ENCODE results near the gene HECW1. TPM values are rescaled to one million over a fixed set of nuclear protein-coding genes. Genes with fewer than 3 reads are reported as not detected.

HECW1 gene
- total and polyA plus RNA-seq, 2 of the 8 experiments (the other 6 are each of a cell fraction or from before 2014, with no cell fraction given) = 2.9 to 12.7 TPM

DNA sequence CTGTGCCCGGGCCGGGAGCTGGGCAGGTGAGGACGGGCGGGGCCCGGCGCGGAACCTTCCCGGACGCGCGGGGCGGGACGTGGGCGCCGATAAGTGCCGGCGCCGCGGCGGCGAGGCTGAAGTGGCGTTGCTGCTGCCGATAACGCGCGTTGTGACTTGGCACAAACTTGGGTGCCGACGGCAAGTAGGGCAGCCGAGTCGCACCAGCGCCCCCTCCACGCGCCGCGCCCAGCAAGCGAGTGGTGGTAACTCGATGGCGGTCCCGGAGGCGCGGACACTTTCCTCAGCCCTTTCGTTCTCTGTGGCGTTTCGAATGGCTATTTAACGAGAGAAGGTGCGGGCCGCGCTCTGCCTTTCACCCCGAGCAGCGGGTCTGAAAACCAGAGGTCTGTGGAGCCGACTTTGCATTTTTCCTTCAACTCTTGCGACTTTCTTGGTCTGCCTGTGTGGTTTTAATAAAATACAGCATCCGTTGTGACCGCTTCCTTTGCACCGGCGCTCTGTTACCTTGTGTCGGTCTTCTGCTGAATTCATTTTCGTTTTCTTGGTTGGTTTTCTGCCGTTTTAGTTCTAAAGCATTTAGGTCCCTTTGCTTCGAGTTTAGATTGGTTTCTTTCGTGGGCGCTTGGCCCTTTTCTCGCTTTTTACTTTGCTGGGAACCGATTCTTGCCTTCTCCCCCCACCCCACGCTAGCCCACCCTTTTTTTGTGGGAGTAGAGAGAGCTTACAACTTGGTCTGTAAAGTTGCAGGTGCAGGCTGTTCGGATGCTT lies 471.2 kb downstream of the HECW1 start:
- H3K79me2 ChIP-seq (ENCODE audit: control insufficient read depth in 1 of 2, insufficient read depth in 2 of 2, low read length in 2 of 2) = peaks cover 0 to 38% of the 10 kb centered on the region in 2 experiments; a peak in 2 of 4 replicates
- H3K9ac ChIP-seq (replicated peaks in 1 of 4; ENCODE audit: extremely low read depth in 1 of 4, low read depth in 3 of 4, low read length in 3 of 4) = peak overlapping the region; percentile 61 to 77 (median 68)
- H4K5ac ChIP-seq (ENCODE audit: insufficient read length, low read depth, low read length) = no peak overlapping the region
- H3K4me1 ChIP-seq (replicated peaks in 1 of 4; ENCODE audit: control insufficient read depth in 3 of 4, insufficient read depth in 4 of 4, low read length in 3 of 4) = peaks cover 0 to 12% (median 7%) of the 10 kb centered on the region in 4 experiments; a peak in 6 of 7 replicates
- H2BK15ac ChIP-seq (ENCODE audit: low read length) = no peak overlapping the region
- peak; percentile 8; the same call in 1 of the 2 replicates for TF ChIP-seq PHF8 (conservative IDR thresholded peaks at IDR 0.05; ENCODE audit: low read depth, low read length)
- TF ChIP-seq, protein P1, sequence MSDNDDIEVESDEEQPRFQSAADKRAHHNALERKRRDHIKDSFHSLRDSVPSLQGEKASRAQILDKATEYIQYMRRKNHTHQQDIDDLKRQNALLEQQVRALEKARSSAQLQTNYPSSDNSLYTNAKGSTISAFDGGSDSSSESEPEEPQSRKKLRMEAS (IDR thresholded peaks at IDR 0.05) = peak; percentile 55
- no peak; a peak in 1 of 3 replicates for TF ChIP-seq POLR2A (IDR thresholded peaks at IDR 0.05; ENCODE audit: control extremely low read depth in 1 of 2, low read depth in 2 of 2, low read length in 2 of 2)
- TF ChIP-seq EZH2 (IDR thresholded peaks at IDR 0.05; ENCODE audit: low read depth, low read length, severe bottlenecking) = peak; percentile 38
- TF ChIP-seq, protein P2, sequence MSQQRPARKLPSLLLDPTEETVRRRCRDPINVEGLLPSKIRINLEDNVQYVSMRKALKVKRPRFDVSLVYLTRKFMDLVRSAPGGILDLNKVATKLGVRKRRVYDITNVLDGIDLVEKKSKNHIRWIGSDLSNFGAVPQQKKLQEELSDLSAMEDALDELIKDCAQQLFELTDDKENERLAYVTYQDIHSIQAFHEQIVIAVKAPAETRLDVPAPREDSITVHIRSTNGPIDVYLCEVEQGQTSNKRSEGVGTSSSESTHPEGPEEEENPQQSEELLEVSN (IDR thresholded peaks at IDR 0.05) = no peak
- TF ChIP-seq BACH1 (IDR thresholded peaks at IDR 0.05; ENCODE audit: low read length) = peak; percentile 42
- peak in 1 of 2 experiments; percentile 57; a peak in 1 of 4 replicates for TF ChIP-seq HDAC2 (IDR thresholded peaks at IDR 0.05; ENCODE audit: borderline replicate concordance in 1 of 2, low read depth in 2 of 2, low read length in 2 of 2)
- TF ChIP-seq ASH2L (IDR thresholded peaks at IDR 0.05; ENCODE audit: low read length) = peak; percentile 79
- peak; percentile 90 for TF ChIP-seq KDM4A (IDR thresholded peaks at IDR 0.05; ENCODE audit: low read depth, low read length, severe bottlenecking)
- peak; percentile 36; the same call in 1 of the 2 replicates for TF ChIP-seq SUZ12 (IDR thresholded peaks at IDR 0.05; ENCODE audit: low read length)
- H4K20me1 ChIP-seq (replicated peaks in 1 of 2; ENCODE audit: control insufficient read depth in 1 of 2, insufficient read depth in 2 of 2, low read length in 2 of 2) = peaks cover 6 to 9% of the 10 kb centered on the region in 2 experiments
- H3K27ac ChIP-seq (ENCODE audit: low read depth, low read length) = no peak overlapping the region
- H3K27me3 ChIP-seq (replicated peaks in 1 of 4; ENCODE audit: control insufficient read depth in 3 of 4, extremely low read depth in 1 of 4, insufficient read depth in 3 of 4, low read length in 3 of 4) = no peaks in the 10 kb centered on the region; a peak in 3 of 7 replicates
- H3K4ac ChIP-seq (replicated peaks; ENCODE audit: insufficient read length, low read depth, low read length) = no peak overlapping the region
- CTCF ChIA-PET (ENCODE audit: partially characterized antibody) = interaction anchor here (0.6 to 3.2 kb wide), 40 partner anchors 7 to 265 kb away, joined by 3 to 46 read pairs (median 8); partner anchors contain the start of gene COA1
- peak overlapping the region; percentile 77 to 90 (median 84) for H3K4me3 ChIP-seq (ENCODE audit: extremely low read depth in 1 of 4, insufficient read depth in 2 of 4, low read depth in 3 of 4, low read length in 4 of 4)
- FAIRE-seq (no peak), DNase-seq (ENCODE audit: low read depth in 1 of 2, low spot score in 2 of 2) (peak in 1 of 2 experiments; percentile 69)
- no peak overlapping the region for H2AFZ ChIP-seq (ENCODE audit: low read length)
- peaks cover 12% of the 10 kb centered on the region for H3K23me2 ChIP-seq (ENCODE audit: low read depth, low read length)
- 1% methylated on average over 65 of the region's 66 CpGs; no CpG with 5 or more reads in 1 of the 2 experiments for WGBS, 2 experiments (ENCODE audit: extremely low coverage in 1 of 2, insufficient coverage in 1 of 2, insufficient read length in 1 of 2, insufficient replicate concordance in 2 of 2, low coverage in 1 of 2, low lambda C conversion rate in 2 of 2, missing lambda C conversion rate in 1 of 2)
- H3K23ac ChIP-seq (ENCODE audit: insufficient read length) = no peak overlapping the region
- H4K91ac ChIP-seq (replicated peaks; ENCODE audit: insufficient read length, low read length) = no peak overlapping the region
- H2BK120ac ChIP-seq (replicated peaks; ENCODE audit: low read depth, low read length) = no peak overlapping the region
- H2BK5ac ChIP-seq (ENCODE audit: low read depth, low read length) = no peak overlapping the region
- peak overlapping the region; percentile 18; the same call in 1 of the 2 replicates for H2BK12ac ChIP-seq (ENCODE audit: low read depth, low read length)
- no peak overlapping the region; the same call in 1 of the 2 replicates for H2AK5ac ChIP-seq (ENCODE audit: low read depth, low read length)
- no peak overlapping the region for H3K18ac ChIP-seq (ENCODE audit: extremely low read depth, low read length)
- no peaks in the 10 kb centered on the region for H3K36me3 ChIP-seq (ENCODE audit: control insufficient read depth in 2 of 4, insufficient read depth in 4 of 4, low read length in 3 of 4)
- H3K4me2 ChIP-seq (ENCODE audit: insufficient read depth in 1 of 2, low read depth in 2 of 2, low read length in 2 of 2) = peak overlapping the region; percentile 95 to 97
- POLR2A ChIA-PET (ENCODE audit: partially characterized antibody) = interaction anchor here (0.7 to 2.0 kb wide), 12 partner anchors 14 to 286 kb away, joined by 3 to 7 read pairs (median 4); partner anchors contain the start of genes COA1 and MRPS24
- peak overlapping the region; percentile 60; the same call in 1 of the 2 replicates for H4K8ac ChIP-seq (ENCODE audit: extremely low read depth, insufficient read depth, low read length)
- no peak overlapping the region for H3K14ac ChIP-seq (ENCODE audit: insufficient read length)
- H3K9me3 ChIP-seq (ENCODE audit: insufficient read depth in 2 of 2, low read depth in 1 of 2, low read length in 1 of 2) = no peaks in the 10 kb centered on the region
- no peak overlapping the region for H3K56ac ChIP-seq (replicated peaks; ENCODE audit: insufficient read length, low read depth, low read length)
- H3K79me1 ChIP-seq (ENCODE audit: low read depth, low read length) = peaks cover 2% of the 10 kb centered on the region; the same call in 1 of the 2 replicates
- no peak overlapping the region for H2BK20ac ChIP-seq (ENCODE audit: low read length)

Data from H1 (cell line).